SJSA1 (cell line): ENCODE data around the gene FAM111A. TPM values are rescaled to one million over a fixed set of nuclear protein-coding genes. Genes with fewer than 3 reads are reported as not detected.
"Not testable (repeated sequence)": the region's sequence is repeated elsewhere in the genome, so short reads cannot be mapped to it uniquely, and the experiment has no call there.

Experiments
- DNase-seq, 2 experiments: peaks; one replicate each; pipeline ENCODE4 v3.0.0-alpha.2; 2015 to 2020; ENCODE audit warnings: low spot score in 2 of 2, low read depth in 1 of 2
- H3K27ac ChIP-seq: fragments of 250-450 bp; sonication (Bioruptor Pico); 2 replicates; pipeline ENCODE4 v1.5.1; 2020; ENCODE audit warnings: mild to moderate bottlenecking, moderate library complexity
- H3K27me3 ChIP-seq: fragments of 250-450 bp; sonication (Bioruptor Pico); replicated peaks from 2 replicates; pipeline ENCODE4 v1.5.1; 2020; ENCODE audit warnings: mild to moderate bottlenecking, moderate library complexity
- H3K36me3 ChIP-seq: fragments of 250-450 bp; sonication (Bioruptor Pico); 2 replicates; pipeline ENCODE4 v1.5.1; 2020; ENCODE audit warnings: mild to moderate bottlenecking
- H3K4me1 ChIP-seq: fragments of 250-450 bp; sonication (Bioruptor Pico); replicated peaks from 2 replicates; pipeline ENCODE4 v1.6.1; 2021; ENCODE audit warnings: mild to moderate bottlenecking
- H3K4me3 ChIP-seq: fragments of 250-450 bp; sonication (Bioruptor Pico); 2 replicates; pipeline ENCODE4 v1.5.1; 2020; ENCODE audit warnings: mild to moderate bottlenecking
- H3K9me3 ChIP-seq: fragments of 250-450 bp; sonication (Bioruptor Pico); replicated peaks from 2 replicates; pipeline ENCODE4 v1.5.1; 2020; ENCODE audit warnings: mild to moderate bottlenecking
- total RNA-seq: library from RNA; depleted of rRNA; stranded (reverse); fragments of >200 nt; shearing (Covaris generic); gene quantifications from 2 replicates; pipeline ENCODE4 v1.2.3, GENCODE V29; 2014

The FAM111A gene
- total RNA-seq, 1 experiment from 2014 or later = 108 TPM

- Histone ChIP-seq H3K4me3 (no peak overlapping the region), H3K27ac (no peak overlapping the region), H3K27me3 (no peaks in the 10 kb centered on the region), H3K36me3 (peaks cover 83% of the 10 kb centered on the region), H3K9me3 (no peaks in the 10 kb centered on the region; the same call in 1 of the 2 replicates), H3K4me1 (no peaks in the 10 kb centered on the region)
- no peak for DNase-seq
These were observed 24.9 kb upstream of the FAM111A start for GRCh38 chr11:59117774-59118173.

- Histone ChIP-seq H3K27ac (no peak overlapping the region), H3K4me1 (no peaks in the 10 kb centered on the region), H3K36me3 (peaks cover 75% of the 10 kb centered on the region), H3K4me3 (no peak overlapping the region), H3K9me3 (no peaks in the 10 kb centered on the region; the same call in 1 of the 2 replicates), H3K27me3 (no peaks in the 10 kb centered on the region)
- no peak for DNase-seq
These were observed 22.8 kb upstream of the FAM111A start for GRCh38 chr11:59119826-59120225.

- no peaks in the 10 kb centered on the region; the same call in 1 of the 2 replicates for H3K9me3 ChIP-seq
These were observed 6.8 kb upstream of the FAM111A start for GRCh38 chr11:59135648-59136461.

GRCh38 chr11:59136551-59136950, 6.1 kb upstream of the FAM111A start:
- DNase-seq, H3K4me3 ChIP-seq, H3K27me3 ChIP-seq, H3K4me1 ChIP-seq, H3K27ac ChIP-seq, H3K9me3 ChIP-seq: not testable (repeated sequence)
- H3K36me3 ChIP-seq = peaks cover 33% of the 10 kb centered on the region

More at GRCh38 chr11:59135648-59136461, 6.8 kb upstream of the FAM111A start:
- no peaks in the 10 kb centered on the region for H3K27me3 ChIP-seq
- H3K36me3 ChIP-seq = peaks cover 40% of the 10 kb centered on the region
- H3K4me1 ChIP-seq = no peaks in the 10 kb centered on the region
- peak; percentile 74 to 85 for DNase-seq
- H3K27ac ChIP-seq = no peak overlapping the region
- H3K4me3 ChIP-seq = no peak overlapping the region

GRCh38 chr11:59137190-59137589, 5.5 kb upstream of the FAM111A start:
- H3K27ac ChIP-seq = no peak overlapping the region
- DNase-seq = no peak
- H3K9me3 ChIP-seq = no peaks in the 10 kb centered on the region
- 0 out of 2 replicates have a peak, but pooled peaks cover 3% of the 10 kb centered on the region for H3K4me1 ChIP-seq
- no peak overlapping the region for H3K4me3 ChIP-seq
- H3K27me3 ChIP-seq = no peaks in the 10 kb centered on the region
- H3K36me3 ChIP-seq = peaks cover 26% of the 10 kb centered on the region

- no peak for DNase-seq
- Histone ChIP-seq H3K36me3 (peaks cover 17% of the 10 kb centered on the region), H3K9me3 (no peaks in the 10 kb centered on the region), H3K4me1 (peaks cover 5% of the 10 kb centered on the region), H3K27ac (no peak overlapping the region), H3K27me3 (no peaks in the 10 kb centered on the region), H3K4me3 (no peak overlapping the region)
These were observed 4.0 kb upstream of the FAM111A start for GRCh38 chr11:59138643-59139042.

GRCh38 chr11:59141191-59141590, 1.5 kb upstream of the FAM111A start:
- Histone ChIP-seq H3K4me1 (peaks cover 18% of the 10 kb centered on the region), H3K36me3 (peaks cover 13% of the 10 kb centered on the region), H3K27ac (no peak overlapping the region; the same call in 1 of the 2 replicates), H3K4me3 (no peak overlapping the region), H3K27me3 (no peaks in the 10 kb centered on the region), H3K9me3 (no peaks in the 10 kb centered on the region)
- no peak for DNase-seq

GRCh38 chr11:59141673-59142460, 789 bp upstream of the FAM111A start:
- no peaks in the 10 kb centered on the region for H3K27me3 ChIP-seq
- H3K36me3 ChIP-seq = peaks cover 19% of the 10 kb centered on the region
- peak overlapping the region; percentile 59 for H3K4me3 ChIP-seq
- peak overlapping the region; percentile 80 for H3K27ac ChIP-seq
- H3K9me3 ChIP-seq = no peaks in the 10 kb centered on the region
- no peak for DNase-seq
- peaks cover 22% of the 10 kb centered on the region for H3K4me1 ChIP-seq

GRCh38 chr11:59144096-59144495, 1.4 kb downstream of the FAM111A start:
- DNase-seq = no peak
- peak overlapping the region; percentile 59 for H3K4me3 ChIP-seq
- H3K4me1 ChIP-seq = peaks cover 22% of the 10 kb centered on the region
- no peaks in the 10 kb centered on the region for H3K27me3 ChIP-seq
- H3K27ac ChIP-seq = peak overlapping the region; percentile 80
- H3K36me3 ChIP-seq = peaks cover 42% of the 10 kb centered on the region
- no peaks in the 10 kb centered on the region for H3K9me3 ChIP-seq

- DNase-seq = peak; percentile 87 to 88
These were observed 2.1 kb downstream of the FAM111A start for GRCh38 chr11:59144579-59145345.

GRCh38 chr11:59145534-59145933, 2.9 kb downstream of the FAM111A start:
- Histone ChIP-seq H3K27me3 (no peaks in the 10 kb centered on the region), H3K4me3 (peak overlapping the region; percentile 59), H3K4me1 (peaks cover 22% of the 10 kb centered on the region), H3K27ac (peak overlapping the region; percentile 80; the same call in 1 of the 2 replicates), H3K36me3 (peaks cover 56% of the 10 kb centered on the region), H3K9me3 (no peaks in the 10 kb centered on the region)
- DNase-seq = no peak

More at GRCh38 chr11:59144579-59145345, 2.1 kb downstream of the FAM111A start:
- Histone ChIP-seq H3K4me1 (peaks cover 22% of the 10 kb centered on the region), H3K4me3 (peak overlapping the region; percentile 59), H3K36me3 (peaks cover 48% of the 10 kb centered on the region), H3K9me3 (no peaks in the 10 kb centered on the region), H3K27ac (peak overlapping the region; percentile 80), H3K27me3 (no peaks in the 10 kb centered on the region)

- DNase-seq = no peak
- no peaks in the 10 kb centered on the region for H3K27me3 ChIP-seq
- no peaks in the 10 kb centered on the region for H3K4me1 ChIP-seq
- H3K36me3 ChIP-seq = peaks cover 74% of the 10 kb centered on the region
- no peak overlapping the region for H3K27ac ChIP-seq
- no peaks in the 10 kb centered on the region for H3K9me3 ChIP-seq
- no peak overlapping the region for H3K4me3 ChIP-seq
These were observed 9.1 kb downstream of the FAM111A start for GRCh38 chr11:59151761-59152160.

- Histone ChIP-seq H3K4me1 (no peaks in the 10 kb centered on the region), H3K4me3 (no peak overlapping the region), H3K27me3 (no peaks in the 10 kb centered on the region), H3K36me3 (peaks cover 68% of the 10 kb centered on the region), H3K27ac (no peak overlapping the region), H3K9me3 (no peaks in the 10 kb centered on the region)
- DNase-seq = no peak
These were observed 9.8 kb downstream of the FAM111A start for GRCh38 chr11:59152312-59152951.
